ENCODE results near the gene ARSB.
A peak's percentile ranks its signal among the peaks of the same experiment; 100 is the strongest.

GRCh38 chr5:78930721-78931120 lies 54.4 kb downstream of the ARSB start:
- TF ChIP-seq SIN3A (IDR thresholded peaks at IDR 0.05; ENCODE audit: borderline replicate concordance, insufficient read depth, low read length), result no peak
- TF ChIP-seq POLR2AphosphoS5 (IDR thresholded peaks at IDR 0.05; ENCODE audit: low read depth, low read length), result no peak
- peak in 1 of 2 experiments; percentile 54; a peak in 1 of 4 replicates for TF ChIP-seq REST (IDR thresholded peaks at IDR 0.05; ENCODE audit: insufficient read depth in 1 of 2, low read depth in 2 of 2, low read length in 2 of 2)
- TF ChIP-seq TAF1 (IDR thresholded peaks at IDR 0.05; ENCODE audit: borderline replicate concordance, insufficient read depth, low read length), result no peak
- no peak for TF ChIP-seq FOXP2 (optimal IDR thresholded peaks at IDR 0.05; ENCODE audit: borderline replicate concordance, extremely low read depth, extremely low read length, insufficient read depth)

Data from PFSK-1 (cell line).